Esophagus squamous epithelium (tissue), 5 donors: ENCODE measurements around the gene SEPTIN5. TPM values are rescaled to one million over a fixed set of nuclear protein-coding genes. Genes with fewer than 3 reads are reported as not detected.

Experiments
- DNase-seq: peaks from one replicate; lab custom pipeline; 2025; lab: John Stamatoyannopoulos, UW
- H3K27ac ChIP-seq, 4 donors: fragments of 200-600 bp; sonication (generic); one replicate each; pipeline ENCODE4 v1.5.1; 2016 to 2019; ENCODE audit warnings: mild to moderate bottlenecking in 1 of 4
- H3K27me3 ChIP-seq, 4 donors: fragments of 200-600 bp; sonication (generic); 1 replicate in 3 of 4; 2 replicates in 1 of 4; pipeline versions ENCODE4 v1.5.1 to v1.6.0; 2017 to 2021; ENCODE audit warnings: antibody characterized with exemption in 1 of 4
- H3K36me3 ChIP-seq, 3 donors: fragments of 200-600 bp; sonication (generic); one replicate each; pipeline ENCODE4 v1.5.1; 2016 to 2019
- H3K4me1 ChIP-seq, 3 donors: fragments of 200-600 bp; sonication (generic); one replicate each; pipeline ENCODE4 v1.5.1; 2017 to 2019
- H3K4me3 ChIP-seq, 4 donors: fragments of 200-600 bp; sonication (generic); 1 replicate in 3 of 4; 2 replicates in 1 of 4; pipeline ENCODE4 v1.5.1; 2016 to 2019; ENCODE audit warnings: mild to moderate bottlenecking in 2 of 4, moderate library complexity in 1 of 4
- H3K9me3 ChIP-seq, 3 donors: fragments of 200-600 bp; sonication (generic); one replicate each; pipeline ENCODE4 v1.5.1; 2016 to 2019
- CTCF ChIP-seq, 6 experiments: fragments of 450-650 bp in 4 of 6; fragments of 200-600 bp in 2 of 6; sonication (generic) in 2 of 6; IDR thresholded peaks; one replicate each; pipeline ENCODE4 v1.5.1; 2016 to 2019; ENCODE audit warnings: antibody characterized with exemption in 6 of 6, mild to moderate bottlenecking in 4 of 6, moderate library complexity in 4 of 6
- POLR2A ChIP-seq, 4 donors: fragments of 450-650 bp; IDR thresholded peaks; one replicate each; pipeline ENCODE4 v1.6.1; 2017; ENCODE audit warnings: antibody characterized with exemption in 4 of 4, mild to moderate bottlenecking in 4 of 4, moderate library complexity in 3 of 4
- WGBS, 2 donors: methylation state at CpG; one replicate each; pipeline ENCODE4 v1.1.5; 2018; 5-methylcytosine and 5-hydroxymethylcytosine counted together
- intact Hi-C: fragments of 100-400 bp; cut with DNase I; formaldehyde crosslinking; loops from one replicate; pipeline ENCODE4 v1.15.0; 2022
- total RNA-seq, 4 donors: library from RNA; depleted of rRNA; stranded (reverse); fragments of >200 nt; gene quantifications; one replicate each; pipeline ENCODE4 v1.1.0, GENCODE V29; 2016
- donor health status: DM: yes; HTN: yes; CAD: no.

Gene SEPTIN5
- total RNA-seq, 4 donors from 2014 or later: 19.8 to 69.7 (median 36.3) TPM

GRCh38 chr22:19758896-19759426 is 44.7 kb downstream of the SEPTIN5 start:
- intact Hi-C loops: no loop called here
- 0% methylated on average over 1 to 5 of the region's 21 CpGs for WGBS, 2 donors
- Histone ChIP-seq H3K27me3 (peaks cover 6 to 99% (median 29%) of the 10 kb centered on the region in 4 donors), H3K36me3 (no peaks in the 10 kb centered on the region), H3K27ac (peak overlapping the region in 1 of 4 donors; percentile 33), H3K4me1 (peaks cover 28 to 57% (median 46%) of the 10 kb centered on the region in 3 donors), H3K9me3 (no peaks in the 10 kb centered on the region), H3K4me3 (peak overlapping the region in 3 of 4 donors; percentile 5 to 44 (median 39))
- no peak for DNase-seq
- TF ChIP-seq CTCF (IDR thresholded peaks at IDR 0.05): no peak
- no peak for TF ChIP-seq POLR2A (IDR thresholded peaks at IDR 0.05)

- WGBS, 2 donors: 17 to 24% methylated on average over 6 to 7 of the region's 43 CpGs
- Histone ChIP-seq H3K27me3 (peaks cover 6 to 99% (median 27%) of the 10 kb centered on the region in 4 donors), H3K4me1 (peaks cover 28 to 57% (median 46%) of the 10 kb centered on the region in 3 donors), H3K36me3 (no peaks in the 10 kb centered on the region), H3K9me3 (no peaks in the 10 kb centered on the region), H3K27ac (peak overlapping the region in 1 of 4 donors; percentile 33), H3K4me3 (peak overlapping the region in 3 of 4 donors; percentile 5 to 44 (median 39))
- intact Hi-C loops: no loop called here
- no peak for DNase-seq
- no peak for TF ChIP-seq POLR2A (IDR thresholded peaks at IDR 0.05)
- no peak for TF ChIP-seq CTCF (IDR thresholded peaks at IDR 0.05)
These were observed 45.2 kb downstream of the SEPTIN5 start for GRCh38 chr22:19759427-19760057.

- no peaks in the 10 kb centered on the region for H3K36me3 ChIP-seq
- DNase-seq: no peak
- H3K27me3 ChIP-seq: peaks cover 1 to 99% (median 20%) of the 10 kb centered on the region in 4 donors
- 10 to 11% methylated on average over 24 to 26 of the region's 79 CpGs for WGBS, 2 donors
- peaks cover 24 to 55% (median 42%) of the 10 kb centered on the region in 3 donors for H3K4me1 ChIP-seq
- H3K27ac ChIP-seq: peak within 1 kb of the TSS in 1 of 4 donors; percentile 33
- peak within 1 kb of the TSS in 3 of 4 donors; percentile 22 to 57 (median 39) for H3K4me3 ChIP-seq
- H3K9me3 ChIP-seq: no peaks in the 10 kb centered on the region
- TF ChIP-seq POLR2A (IDR thresholded peaks at IDR 0.05) (no peak), CTCF (IDR thresholded peaks at IDR 0.05) (no peak)
- intact Hi-C loops: no loop called here
These were observed 46.0 kb downstream of the SEPTIN5 start, which contains the start of gene TBX1 for GRCh38 chr22:19760058-19760950. TBX1 (plus strand) TSS chr22:19760778; CDS start chr22:19760844, 66 bp downstream.

- Histone ChIP-seq H3K4me1 (peaks cover 19 to 53% (median 35%) of the 10 kb centered on the region in 3 donors), H3K4me3 (peak overlapping the region in 3 of 4 donors; percentile 22 to 57 (median 39)), H3K9me3 (no peaks in the 10 kb centered on the region), H3K36me3 (no peaks in the 10 kb centered on the region), H3K27me3 (peaks cover 0 to 99% (median 13%) of the 10 kb centered on the region in 4 donors), H3K27ac (peak overlapping the region in 1 of 4 donors; percentile 13)
- DNase-seq: no peak
- TF ChIP-seq CTCF (IDR thresholded peaks at IDR 0.05) (no peak), POLR2A (IDR thresholded peaks at IDR 0.05) (no peak)
- intact Hi-C loops: no loop called here
- WGBS, 2 donors: no CpG with 5 or more reads among the region's 117 CpGs
These were observed 46.8 kb downstream of the SEPTIN5 start for GRCh38 chr22:19760951-19761724.
